ENCODE results near the gene GNLY. TPM values are rescaled to one million over a fixed set of nuclear protein-coding genes. Genes with fewer than 3 reads are reported as not detected.

GNLY gene
- polyA plus RNA-seq, 1 donor, result 0.77 TPM

DNA sequence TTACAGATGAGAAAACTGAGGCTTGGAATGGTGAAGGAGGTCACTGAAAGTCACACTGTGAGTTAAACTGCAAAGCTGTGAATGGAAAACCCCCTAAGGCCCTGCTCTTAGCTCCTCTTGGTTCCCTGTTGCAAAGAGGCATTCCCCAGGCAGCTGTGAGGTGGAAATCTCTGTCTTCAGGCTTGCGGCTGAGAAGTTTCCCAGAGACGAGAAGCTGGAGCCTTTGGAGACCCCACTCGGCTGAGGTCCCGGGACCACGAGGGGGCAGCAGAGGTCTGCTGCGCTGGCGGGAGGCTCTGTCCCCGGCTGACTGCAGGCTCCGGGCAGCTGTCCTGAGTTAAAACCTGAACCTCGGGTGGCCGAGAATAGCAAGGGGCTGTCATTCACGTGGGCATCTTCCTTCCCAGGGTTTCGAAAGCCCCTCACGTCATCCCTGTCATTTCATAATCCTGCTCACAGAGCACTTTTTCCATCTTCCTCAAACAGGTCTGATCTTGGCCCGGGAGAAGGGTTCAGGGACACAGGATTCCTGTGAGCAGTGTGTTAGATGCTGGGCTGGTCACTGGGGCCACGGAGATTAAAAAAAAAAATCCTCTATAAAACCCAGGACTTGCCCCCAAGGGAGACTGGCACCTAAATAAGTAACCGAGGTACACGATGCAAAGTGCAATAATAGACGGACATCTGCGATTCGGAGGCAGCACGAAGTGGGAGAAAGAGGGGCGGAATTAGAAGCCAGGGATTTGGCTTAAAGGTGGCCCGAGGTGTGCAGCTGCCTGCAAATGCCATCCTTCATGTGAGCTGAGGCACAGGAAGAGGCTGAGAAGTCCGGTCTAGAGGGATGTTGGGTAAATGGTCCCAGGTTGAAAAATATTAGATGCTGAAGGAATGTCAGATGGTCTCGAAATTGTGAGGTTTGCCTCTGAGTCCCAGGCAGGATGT, 35.0 kb downstream of the GNLY start:
- peak; percentile 91 for DNase-seq

DNA sequence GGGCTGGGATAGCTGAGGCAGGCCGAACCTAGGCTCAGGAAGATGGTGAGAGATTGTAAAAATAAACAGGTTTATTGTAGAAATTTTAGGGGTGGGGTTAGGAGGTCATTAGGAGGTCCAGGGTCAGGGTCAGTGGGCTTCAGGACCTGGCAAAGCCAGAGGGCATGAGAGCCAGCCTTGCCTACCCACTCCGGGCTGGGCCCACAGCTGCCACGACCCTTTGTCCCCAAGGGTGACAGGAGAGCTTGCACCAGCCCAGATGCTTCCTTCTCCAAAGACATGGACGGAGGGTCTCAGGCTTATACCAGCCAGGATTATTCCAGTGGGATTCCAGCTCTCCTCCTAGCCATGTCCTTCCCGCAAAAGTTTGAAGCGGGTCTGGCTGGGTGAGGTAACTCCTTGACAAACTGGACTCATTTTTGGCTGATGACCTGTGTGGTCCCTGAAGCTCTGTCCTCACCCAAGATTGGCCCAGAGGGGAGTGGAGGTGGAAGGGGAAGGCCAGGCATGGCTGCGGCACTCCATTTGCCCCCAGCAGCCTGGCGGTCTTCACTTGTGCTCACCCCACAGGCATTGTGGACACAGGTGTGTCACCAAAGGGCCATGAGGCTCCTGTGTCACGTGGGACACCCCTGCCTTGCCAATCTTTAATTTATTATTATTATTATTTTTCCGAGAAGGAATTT, 35.8 kb downstream of the GNLY start:
- no peak for DNase-seq

DNA sequence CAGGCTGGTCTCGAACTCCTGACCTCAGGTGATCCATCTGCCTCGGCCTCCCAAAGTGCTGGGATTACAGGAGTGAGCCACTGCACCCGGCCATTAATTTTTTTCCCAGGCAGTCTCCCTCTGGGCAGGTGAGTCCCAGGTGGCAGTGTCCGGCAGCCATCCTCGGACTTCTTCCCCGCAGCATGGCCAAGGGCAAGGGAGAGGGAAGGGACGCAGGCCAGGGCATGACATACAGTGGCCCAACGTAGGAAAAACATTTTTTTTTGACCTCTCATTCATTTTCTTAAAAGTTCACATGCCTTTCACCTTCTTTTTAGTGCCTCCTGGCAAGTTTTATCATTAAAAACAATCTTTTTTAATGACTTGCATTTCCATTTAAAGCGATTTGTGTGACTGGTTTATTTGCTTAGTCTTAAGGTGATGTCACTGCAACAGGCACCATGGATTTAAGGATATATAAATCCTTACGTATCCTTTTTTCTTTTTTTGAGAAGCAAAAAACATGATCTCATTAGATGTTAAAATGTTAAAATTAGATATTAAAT, 36.6 kb downstream of the GNLY start:
- DNase-seq, result no peak

DNA sequence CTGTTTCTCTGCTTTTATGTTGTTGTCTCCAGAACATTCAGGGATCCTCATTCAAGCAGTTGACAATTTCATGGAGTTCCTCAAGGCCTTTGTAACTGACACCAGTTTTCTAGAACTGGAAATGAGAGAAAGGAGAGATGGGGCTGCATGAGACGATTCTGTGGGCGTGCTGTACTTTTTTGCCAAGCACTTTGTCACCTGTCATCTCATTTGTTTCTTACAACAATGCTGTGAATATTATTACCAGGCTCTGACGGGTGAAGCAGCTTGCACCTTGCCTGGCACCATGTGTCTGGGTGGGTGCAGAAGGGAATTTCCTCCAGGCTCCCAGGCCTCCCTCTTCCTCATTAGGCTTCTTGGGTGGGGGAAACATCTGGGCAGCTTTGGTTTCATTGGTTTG, 37.4 kb downstream of the GNLY start:
- DNase-seq, result no peak

DNA sequence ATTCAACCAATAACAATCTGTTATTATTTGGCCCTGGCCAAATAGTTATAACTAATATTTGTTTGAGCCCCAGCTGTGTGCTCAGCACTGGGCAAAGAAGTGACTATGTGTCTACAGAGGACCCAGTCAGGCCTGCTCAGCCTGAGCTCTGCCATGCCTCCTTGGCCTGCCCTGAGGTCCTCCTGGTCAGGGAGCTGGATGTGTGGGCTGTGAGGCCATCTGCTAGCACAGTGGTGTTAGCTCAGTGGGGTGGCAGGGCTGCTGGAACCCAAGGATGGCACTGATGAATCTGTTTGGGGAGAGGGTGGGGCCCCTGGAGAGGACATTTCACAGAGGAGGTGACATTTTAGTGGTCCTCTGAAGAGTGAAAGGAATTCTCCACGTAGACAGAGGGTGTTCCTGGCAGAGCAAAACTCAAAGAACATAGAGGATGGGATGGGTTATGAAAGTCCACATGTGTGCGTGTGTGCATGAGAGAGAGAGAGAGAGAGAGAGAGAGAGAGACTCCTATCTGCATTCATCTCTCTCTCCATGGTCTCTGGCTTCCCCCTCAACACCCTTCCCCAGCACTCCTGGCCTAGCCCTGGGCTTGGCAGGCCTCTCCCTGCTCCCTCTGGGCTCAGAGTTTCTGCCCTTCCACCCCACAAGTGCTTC, 38.4 kb downstream of the GNLY start:
- no peak for DNase-seq

DNA sequence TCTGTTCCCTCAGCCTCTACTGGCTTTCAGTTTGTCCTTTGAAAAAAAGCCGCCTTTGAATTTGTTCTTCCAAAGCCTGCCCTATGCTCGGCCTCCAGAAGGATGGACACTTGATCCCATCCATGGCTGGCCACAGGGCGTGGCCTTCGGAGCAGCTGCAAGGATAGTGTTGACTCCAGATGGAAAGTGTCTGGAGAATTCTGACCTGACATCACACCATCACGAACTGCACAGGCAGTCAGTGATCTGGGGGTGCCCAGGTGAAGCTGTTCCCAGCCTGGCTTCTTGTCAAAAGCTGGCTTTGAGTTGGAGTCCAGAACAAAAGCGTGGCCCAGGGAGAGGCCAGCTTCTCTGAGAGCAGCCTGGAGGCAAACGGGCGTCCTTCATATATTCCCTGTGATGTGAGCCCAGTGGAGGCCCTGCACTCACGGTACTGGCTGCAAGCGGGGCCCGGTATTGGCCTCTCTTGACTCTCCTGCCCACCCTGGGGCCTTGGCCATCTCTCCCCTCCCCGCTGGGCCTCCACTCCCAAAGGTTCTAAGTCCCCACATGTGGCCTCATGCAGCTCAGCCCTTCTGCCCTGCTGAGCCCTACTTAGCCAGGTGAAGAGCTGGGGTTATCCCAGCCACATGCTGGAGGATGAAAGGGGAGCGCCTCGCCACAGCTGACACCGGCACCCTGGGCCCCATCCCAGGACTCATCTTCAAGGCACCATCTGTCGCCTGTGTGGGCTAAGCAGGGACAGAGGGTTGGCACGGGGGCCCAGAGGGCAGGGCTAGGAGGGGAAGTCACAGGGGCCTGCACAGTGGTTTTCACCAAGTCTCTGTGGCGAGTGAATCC, 39.2 kb downstream of the GNLY start:
- no peak for DNase-seq

DNA sequence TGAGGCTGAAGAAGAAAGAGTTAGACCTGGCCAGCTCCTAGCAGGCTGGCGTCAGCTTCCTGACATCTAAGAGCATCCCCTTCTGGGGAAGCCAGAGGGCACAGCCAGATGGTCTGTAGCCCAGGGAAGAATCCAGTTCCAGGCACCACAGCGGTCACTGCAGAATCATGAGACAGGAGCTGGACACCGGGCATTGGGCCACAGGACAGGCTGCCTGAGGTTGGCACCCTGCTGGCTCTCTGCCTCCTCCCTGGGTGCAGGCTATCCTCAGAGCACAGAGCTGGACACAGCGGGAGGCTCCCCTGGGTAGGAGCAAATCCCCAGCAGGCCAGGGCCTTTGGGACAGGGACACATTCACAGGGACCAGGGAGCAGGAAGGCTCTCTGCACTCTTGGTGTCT, 39.9 kb downstream of the GNLY start:
- DNase-seq, result no peak

DNA sequence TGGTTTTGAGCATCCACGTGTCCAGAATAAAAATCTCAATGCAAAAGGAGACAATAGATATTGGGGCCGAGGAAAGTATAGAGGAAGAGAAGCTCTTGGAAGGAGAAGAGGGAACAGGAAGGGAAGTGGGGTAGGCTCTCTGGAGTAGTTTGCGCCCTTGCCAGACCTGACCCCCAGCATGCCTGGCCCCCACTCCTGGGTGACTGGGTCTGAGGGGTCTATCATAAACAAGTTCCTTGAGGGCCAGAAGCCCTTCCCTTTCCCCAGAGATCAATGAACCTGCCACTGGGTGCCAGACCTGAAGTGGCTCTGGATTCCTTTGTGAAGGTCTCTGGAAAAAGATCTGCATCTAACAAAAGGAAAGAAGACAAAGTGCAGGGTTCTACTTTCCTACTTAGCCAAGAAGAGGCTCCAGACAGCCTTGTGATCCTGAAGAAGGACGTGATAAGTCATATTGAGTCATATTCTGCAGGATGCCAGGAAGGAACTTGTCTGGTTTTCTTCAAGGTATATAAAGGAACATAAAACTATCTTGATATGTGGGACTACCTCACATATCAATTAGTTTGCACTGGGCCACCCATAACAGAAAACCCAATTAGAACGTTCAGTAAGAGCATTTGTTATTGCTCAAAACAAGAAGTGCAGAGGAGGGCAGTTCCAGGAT, 40.9 kb downstream of the GNLY start:
- no peak for DNase-seq

DNA sequence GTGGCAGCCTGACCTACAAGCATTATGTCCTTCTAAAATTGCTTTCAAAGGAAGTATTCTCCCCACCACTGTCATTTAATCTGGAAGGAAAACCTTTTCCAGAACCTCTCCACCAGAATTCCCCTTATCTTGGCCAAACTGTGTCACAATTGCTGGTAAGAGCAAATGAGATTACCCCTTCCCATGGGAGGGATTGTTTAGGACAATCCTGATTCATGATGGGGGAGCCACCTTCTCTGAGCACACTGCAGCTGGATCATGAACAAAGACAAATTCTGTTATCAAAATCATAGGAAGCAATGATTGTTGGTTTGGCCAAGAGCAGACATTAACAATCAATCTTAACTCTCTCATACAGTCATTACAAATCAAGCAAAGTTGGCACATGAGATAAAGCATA, 41.5 kb downstream of the GNLY start:
- no peak for DNase-seq

DNA sequence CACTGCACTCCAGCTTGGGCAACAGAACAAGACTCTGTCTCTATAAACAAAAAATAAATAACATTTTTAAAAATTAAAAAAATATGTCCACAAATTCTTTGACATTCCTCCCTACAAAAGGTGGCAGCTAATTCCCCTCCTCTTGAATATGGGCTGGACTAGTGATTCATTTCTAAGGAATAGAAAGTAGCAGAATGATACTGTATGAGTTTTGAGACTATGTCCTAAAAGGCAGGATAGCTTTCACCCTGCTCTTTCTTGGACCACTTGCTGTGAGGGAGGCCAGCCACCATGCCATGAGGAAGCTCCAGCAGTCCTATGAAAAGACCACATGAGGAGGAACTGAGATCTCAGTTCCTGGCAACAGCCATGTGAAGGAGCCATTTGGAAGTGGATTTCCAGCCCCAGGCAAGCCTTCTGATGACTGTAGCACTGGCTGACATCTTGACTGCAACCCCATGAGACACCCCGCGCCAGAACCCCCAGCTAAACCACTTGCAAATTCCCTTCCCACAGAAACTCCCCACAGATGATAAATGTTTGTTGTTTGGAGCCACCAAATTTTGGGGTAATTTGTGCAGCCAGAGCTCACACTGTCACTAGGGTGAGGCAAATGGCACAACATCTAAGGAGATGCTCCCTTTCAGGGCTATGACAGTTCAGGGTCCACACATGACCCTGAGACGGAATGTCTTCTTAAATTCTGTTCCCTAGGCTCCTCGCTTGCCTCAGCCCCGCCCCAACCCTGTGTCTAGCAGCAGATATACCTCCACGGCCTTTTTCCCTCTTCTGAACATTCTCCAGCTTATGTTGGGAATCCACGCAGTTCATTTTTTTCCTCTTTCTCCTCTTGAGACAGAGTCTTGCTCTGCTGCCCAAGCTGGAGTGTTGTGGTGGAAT, 42.5 kb downstream of the GNLY start:
- no peak for DNase-seq

DNA sequence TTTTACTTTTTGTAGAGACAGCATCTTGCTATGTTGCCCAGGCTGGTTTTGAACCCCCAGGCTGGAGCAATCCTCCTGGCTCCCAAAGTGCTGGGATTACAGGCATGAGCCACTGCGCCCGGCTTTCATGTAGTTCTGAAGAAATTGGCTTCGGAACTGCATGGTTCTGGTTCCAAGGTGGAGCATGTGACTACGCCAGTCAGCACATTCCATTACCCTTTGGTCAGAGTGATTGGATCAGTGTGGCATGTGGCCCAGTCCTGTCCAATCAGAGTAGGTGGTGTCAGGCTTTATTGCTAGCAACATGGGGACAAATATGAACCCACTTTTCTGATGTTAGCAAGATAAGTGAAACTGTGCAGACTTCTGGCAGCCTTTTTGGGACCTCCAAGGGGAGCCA, 43.3 kb downstream of the GNLY start:
- peak; percentile 66 for DNase-seq

DNA sequence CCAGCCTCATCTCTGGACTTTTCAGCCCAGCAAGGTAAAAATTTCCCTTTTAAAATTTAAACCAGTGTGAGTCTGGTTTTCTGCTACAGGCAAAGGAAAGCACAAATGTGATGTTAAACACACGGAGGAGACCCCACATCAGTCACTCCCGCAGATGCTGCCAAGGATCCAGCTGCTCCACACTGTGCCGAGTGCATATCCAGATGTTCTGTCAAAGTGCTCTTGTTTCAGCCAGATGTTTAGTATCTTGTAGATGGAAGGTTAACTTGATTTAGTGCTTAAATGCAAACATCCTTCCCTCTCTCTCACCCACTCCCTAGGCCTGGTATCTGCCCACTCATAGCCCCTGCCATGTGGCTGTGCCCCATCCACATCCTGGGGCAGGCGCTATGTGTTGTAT, 43.8 kb downstream of the GNLY start:
- DNase-seq, result peak; percentile 83

DNA sequence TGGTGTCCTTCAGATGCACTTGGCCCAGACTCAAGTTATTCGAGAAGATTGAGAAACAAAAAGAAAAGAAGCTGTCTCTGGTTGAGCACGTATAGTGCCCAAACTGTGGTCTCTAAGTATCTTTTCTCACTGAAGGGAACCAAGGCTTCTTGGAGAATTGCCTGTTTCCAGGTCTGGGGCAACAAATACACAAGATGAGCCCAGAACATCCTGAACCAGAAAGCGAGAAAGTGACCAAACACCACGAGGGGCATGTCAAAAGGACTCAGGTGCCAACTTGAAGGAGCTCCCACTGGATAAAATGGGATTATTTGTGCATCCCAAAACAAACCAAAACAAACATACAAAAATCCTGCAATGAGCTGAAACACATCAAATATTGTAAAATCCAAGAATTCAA, 46.0 kb downstream of the GNLY start:
- DNase-seq, result no peak

DNA sequence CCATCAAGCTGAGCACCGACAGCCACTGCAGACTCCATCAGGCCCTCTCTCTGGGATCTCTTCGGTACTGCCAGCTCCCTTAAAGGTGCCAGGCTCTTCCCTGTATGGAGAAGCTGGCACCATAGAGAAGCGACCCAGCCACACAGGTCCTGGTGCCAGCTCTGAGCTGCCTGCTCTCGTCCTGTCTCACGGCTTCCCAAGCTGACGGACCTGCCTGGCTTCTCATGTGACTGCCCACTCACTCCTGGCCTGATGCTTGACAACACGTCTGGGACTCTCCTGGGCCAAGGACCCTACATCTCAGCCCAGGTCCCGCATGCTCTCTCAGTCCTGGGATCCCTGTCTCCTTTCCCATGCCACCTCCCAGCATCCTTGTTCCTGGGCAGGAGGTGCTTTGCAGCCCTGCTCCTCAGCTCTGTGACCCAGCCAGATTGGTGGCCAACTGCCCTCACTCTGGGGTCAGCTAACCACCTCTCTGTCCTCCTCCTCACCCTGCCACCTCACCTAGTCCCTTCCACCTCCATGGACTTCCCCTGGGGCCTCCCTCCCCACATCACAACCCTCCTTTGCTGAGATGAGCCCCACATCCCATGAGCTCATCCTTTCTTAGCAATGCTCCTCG, 47.2 kb downstream of the GNLY start:
- DNase-seq, result no peak

DNA sequence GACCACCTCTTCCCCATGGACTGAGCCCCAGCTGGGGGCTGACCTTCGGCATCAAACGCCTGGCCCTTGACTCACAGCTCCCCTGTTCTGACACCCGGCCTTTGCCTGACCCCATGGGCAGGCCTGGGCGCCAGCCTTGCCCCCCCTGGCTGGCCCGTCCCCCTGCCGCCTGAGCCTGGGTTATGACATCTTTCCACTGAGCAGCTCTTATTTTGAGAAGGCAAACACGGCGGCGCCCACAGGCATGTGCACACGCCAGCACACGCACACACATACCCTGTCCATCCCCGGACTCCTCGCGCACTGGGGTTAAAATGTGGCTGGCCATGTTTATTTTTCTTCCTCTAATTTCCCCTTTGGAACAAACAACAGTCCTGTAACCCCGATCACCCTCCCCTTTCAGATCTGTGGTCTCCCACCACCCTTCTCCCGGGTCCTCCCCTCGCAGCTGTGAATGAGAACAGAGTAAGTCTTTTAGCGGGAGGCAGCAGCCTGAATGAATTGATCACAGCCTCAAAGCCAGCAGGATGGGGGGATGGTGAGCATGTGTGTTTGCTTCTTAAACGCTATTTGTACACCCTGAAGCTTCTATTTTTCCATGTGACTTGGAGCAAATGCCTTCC, 47.8 kb downstream of the GNLY start:
- no peak for DNase-seq

DNA sequence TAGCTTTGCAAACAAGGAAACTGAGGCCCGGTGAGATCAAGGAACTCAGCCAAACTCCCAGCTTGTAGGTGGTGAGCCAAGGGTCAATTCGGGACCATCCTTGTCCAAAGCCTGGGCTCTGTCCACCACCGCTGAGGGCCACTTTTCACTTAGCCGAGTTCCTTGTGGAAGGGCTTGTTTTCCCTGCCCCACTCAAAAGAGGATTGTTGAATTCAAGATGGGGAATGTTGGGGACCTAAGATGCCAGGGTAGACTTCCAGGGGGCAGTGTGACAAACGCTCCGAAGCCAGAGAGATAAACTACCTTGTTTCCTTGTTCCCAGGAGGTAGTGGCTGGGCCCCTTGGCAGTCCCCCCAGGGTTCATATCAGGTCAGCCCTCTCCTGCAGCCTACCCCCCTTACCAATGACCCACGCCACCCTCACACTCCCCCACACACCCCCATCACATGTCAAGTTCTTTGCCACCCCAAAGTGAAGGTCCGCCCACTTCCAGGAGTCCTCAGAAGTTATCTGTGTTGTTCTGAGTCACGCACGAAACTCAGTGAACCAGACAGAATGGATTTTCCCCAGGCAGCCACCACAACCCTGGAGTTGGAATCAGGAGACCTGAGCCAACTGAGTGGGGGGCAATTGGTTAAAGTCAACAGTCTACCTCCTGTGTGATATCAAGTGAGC, 49.3 kb downstream of the GNLY start:
- DNase-seq, result no peak

DNA sequence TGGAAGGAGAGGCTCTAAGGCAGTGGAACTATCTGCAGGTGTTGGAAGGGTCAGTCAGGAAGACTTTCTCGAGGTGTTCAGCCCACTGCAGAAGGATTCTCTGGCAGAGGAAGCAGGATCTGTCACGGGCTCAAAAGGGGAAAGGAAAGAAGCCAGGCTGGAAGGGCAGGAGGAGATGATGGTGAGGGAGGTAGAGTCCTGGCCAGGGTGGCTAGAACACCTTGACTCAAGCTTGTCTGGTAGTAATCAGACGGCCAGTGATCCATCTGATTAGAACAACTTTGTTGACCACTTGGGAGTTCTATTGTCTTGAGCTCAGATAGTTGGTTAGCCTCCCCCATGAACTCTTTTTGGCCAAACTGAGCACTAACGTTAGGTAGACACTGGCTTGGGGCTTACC, 49.9 kb downstream of the GNLY start:
- DNase-seq, result no peak

DNA sequence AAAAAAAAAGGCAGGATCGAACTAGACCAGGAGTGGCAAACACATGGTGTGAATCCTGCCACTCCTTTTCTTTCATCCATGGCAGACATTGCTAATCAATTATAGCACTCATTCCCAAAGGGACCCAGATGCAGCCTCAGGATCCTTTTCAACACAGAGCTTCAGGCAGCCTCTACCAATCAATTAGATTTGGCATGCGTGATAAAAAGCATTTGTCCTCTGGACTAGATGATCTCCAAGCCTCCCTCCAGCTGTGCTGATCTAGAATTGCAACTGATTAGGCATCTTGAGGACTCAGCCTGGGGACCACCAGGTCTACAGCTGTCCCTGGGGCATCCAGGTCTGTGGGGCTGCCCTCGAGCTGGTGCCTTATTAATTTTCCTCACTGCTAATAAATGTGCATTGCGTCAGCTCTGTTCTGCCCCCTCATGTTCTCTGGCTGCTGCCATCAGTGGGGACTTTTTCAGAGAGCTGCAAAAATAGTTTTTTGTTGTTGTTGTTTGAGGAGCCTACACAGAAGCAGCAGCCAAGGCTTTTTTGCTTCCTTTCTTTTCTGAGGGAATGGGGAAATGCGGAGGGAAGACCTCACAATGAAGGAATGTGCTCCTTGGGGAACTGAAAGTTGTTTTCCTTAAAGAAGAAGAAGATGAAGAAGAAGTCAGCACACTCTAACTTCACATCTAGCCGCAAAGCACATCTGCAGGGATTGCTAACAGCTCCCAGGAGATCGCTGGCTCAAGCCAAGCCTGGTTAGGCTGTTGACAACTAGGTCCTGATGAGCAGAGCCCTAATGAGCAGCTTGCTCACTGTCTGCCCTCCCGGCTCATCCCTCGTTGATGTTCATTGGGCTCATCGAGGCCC, 50.8 kb downstream of the GNLY start:
- DNase-seq, result peak; percentile 56
